ENCODE data around the gene HEBP2. TPM values are rescaled to one million over a fixed set of nuclear protein-coding genes. Genes with fewer than 3 reads are reported as not detected.

Gene HEBP2
- total RNA-seq, 1 donor from 2014 or later = 40.5 TPM

GRCh38 chr6:138421089-138421488, 17.1 kb downstream of the HEBP2 start:
- TF ChIP-seq, protein P1, sequence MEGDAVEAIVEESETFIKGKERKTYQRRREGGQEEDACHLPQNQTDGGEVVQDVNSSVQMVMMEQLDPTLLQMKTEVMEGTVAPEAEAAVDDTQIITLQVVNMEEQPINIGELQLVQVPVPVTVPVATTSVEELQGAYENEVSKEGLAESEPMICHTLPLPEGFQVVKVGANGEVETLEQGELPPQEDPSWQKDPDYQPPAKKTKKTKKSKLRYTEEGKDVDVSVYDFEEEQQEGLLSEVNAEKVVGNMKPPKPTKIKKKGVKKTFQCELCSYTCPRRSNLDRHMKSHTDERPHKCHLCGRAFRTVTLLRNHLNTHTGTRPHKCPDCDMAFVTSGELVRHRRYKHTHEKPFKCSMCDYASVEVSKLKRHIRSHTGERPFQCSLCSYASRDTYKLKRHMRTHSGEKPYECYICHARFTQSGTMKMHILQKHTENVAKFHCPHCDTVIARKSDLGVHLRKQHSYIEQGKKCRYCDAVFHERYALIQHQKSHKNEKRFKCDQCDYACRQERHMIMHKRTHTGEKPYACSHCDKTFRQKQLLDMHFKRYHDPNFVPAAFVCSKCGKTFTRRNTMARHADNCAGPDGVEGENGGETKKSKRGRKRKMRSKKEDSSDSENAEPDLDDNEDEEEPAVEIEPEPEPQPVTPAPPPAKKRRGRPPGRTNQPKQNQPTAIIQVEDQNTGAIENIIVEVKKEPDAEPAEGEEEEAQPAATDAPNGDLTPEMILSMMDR (IDR thresholded peaks at IDR 0.05; ENCODE audit: insufficient read depth, low read depth, low read length) = no peak
- no peak for TF ChIP-seq EZH2 (IDR thresholded peaks at IDR 0.05; ENCODE audit: insufficient read depth, low read length)
- Histone ChIP-seq H3K9me3 (ENCODE audit: insufficient read depth, low read depth, low read length) (no peaks in the 10 kb centered on the region), H3K4me1 (ENCODE audit: insufficient read depth, low read length) (no peaks in the 10 kb centered on the region), H3K79me2 (ENCODE audit: insufficient read depth, low read length) (no peaks in the 10 kb centered on the region), H3K9ac (ENCODE audit: low read length) (no peak overlapping the region), H4K20me1 (ENCODE audit: insufficient read depth, low read length) (no peaks in the 10 kb centered on the region), H3K4me2 (ENCODE audit: low read length) (no peak overlapping the region), H3K27me3 (ENCODE audit: insufficient read depth, low read length) (no peaks in the 10 kb centered on the region), H2AFZ (ENCODE audit: low read depth, low read length) (no peak overlapping the region), H3K27ac (ENCODE audit: low read depth, low read length) (no peak overlapping the region), H3K4me3 (ENCODE audit: insufficient read depth, low read depth, low read length) (no peak overlapping the region), H3K36me3 (ENCODE audit: insufficient read depth, low read length) (peaks cover 4% of the 10 kb centered on the region)
- no peak for FAIRE-seq
- no peak overlapping the region for H3K27ac Mint-ChIP-seq (ENCODE audit: unreplicated experiment)
- no peaks in the 10 kb centered on the region for H3K9me3 Mint-ChIP-seq (ENCODE audit: unreplicated experiment)
- no peaks in the 10 kb centered on the region for H3K27me3 Mint-ChIP-seq (ENCODE audit: low read depth, unreplicated experiment)
- H3K36me3 Mint-ChIP-seq (ENCODE audit: low read depth, unreplicated experiment) = peaks cover 5% of the 10 kb centered on the region
- H3K4me1 Mint-ChIP-seq (ENCODE audit: low read depth, unreplicated experiment) = no peaks in the 10 kb centered on the region
- no peak overlapping the region for H3K4me3 Mint-ChIP-seq (ENCODE audit: unreplicated experiment)
- no peak for DNase-seq (ENCODE audit: low read depth)

GRCh38 chr6:138421608-138422007, 17.6 kb downstream of the HEBP2 start:
- Mint-ChIP-seq H3K27ac (ENCODE audit: unreplicated experiment) (no peak overlapping the region), H3K27me3 (ENCODE audit: low read depth, unreplicated experiment) (no peaks in the 10 kb centered on the region), H3K36me3 (ENCODE audit: low read depth, unreplicated experiment) (peaks cover 5% of the 10 kb centered on the region), H3K4me1 (ENCODE audit: low read depth, unreplicated experiment) (no peaks in the 10 kb centered on the region), H3K4me3 (ENCODE audit: unreplicated experiment) (no peak overlapping the region), H3K9me3 (ENCODE audit: unreplicated experiment) (no peaks in the 10 kb centered on the region)
- peaks cover 4% of the 10 kb centered on the region for H3K36me3 ChIP-seq (ENCODE audit: insufficient read depth, low read length)
- no peaks in the 10 kb centered on the region for H3K27me3 ChIP-seq (ENCODE audit: insufficient read depth, low read length)
- H3K79me2 ChIP-seq (ENCODE audit: insufficient read depth, low read length) = no peaks in the 10 kb centered on the region
- H3K4me3 ChIP-seq (ENCODE audit: insufficient read depth, low read depth, low read length) = no peak overlapping the region
- H3K9me3 ChIP-seq (ENCODE audit: insufficient read depth, low read depth, low read length) = no peaks in the 10 kb centered on the region
- H3K4me2 ChIP-seq (ENCODE audit: low read length) = no peak overlapping the region
- H3K9ac ChIP-seq (ENCODE audit: low read length) = no peak overlapping the region
- FAIRE-seq (no peak), DNase-seq (ENCODE audit: low read depth) (no peak)
- H3K27ac ChIP-seq (ENCODE audit: low read depth, low read length) = no peak overlapping the region
- TF ChIP-seq, protein P1 (IDR thresholded peaks at IDR 0.05; ENCODE audit: insufficient read depth, low read depth, low read length) = no peak
- no peak for TF ChIP-seq EZH2 (IDR thresholded peaks at IDR 0.05; ENCODE audit: insufficient read depth, low read length)
- no peaks in the 10 kb centered on the region for H3K4me1 ChIP-seq (ENCODE audit: insufficient read depth, low read length)
- no peaks in the 10 kb centered on the region for H4K20me1 ChIP-seq (ENCODE audit: insufficient read depth, low read length)
- H2AFZ ChIP-seq (ENCODE audit: low read depth, low read length) = no peak overlapping the region

DNA sequence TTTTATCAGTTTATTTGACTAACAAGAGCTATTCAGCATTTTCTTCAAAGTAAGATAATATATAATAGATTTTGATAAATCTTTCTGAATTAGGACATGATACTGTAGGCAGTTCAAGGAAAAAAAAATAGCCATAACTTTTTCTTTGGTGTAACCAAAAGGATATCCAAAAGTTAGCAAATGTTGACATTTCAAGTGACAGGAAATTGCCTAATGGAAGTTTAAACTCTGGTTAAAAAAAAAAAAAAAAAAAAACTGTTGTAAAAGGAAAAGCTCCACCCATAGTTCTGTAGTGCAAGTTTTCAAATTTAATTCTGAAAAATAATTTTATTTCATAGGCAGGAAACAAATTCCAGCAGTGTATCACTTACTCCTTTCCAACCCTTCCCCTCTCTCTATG, 18.8 kb downstream of the HEBP2 start:
- Histone ChIP-seq H3K4me3 (ENCODE audit: insufficient read depth, low read depth, low read length) (no peak overlapping the region), H2AFZ (ENCODE audit: low read depth, low read length) (no peak overlapping the region), H3K27me3 (ENCODE audit: insufficient read depth, low read length) (no peaks in the 10 kb centered on the region), H3K27ac (ENCODE audit: low read depth, low read length) (no peak overlapping the region), H3K36me3 (ENCODE audit: insufficient read depth, low read length) (peaks cover 4% of the 10 kb centered on the region), H4K20me1 (ENCODE audit: insufficient read depth, low read length) (no peaks in the 10 kb centered on the region), H3K4me1 (ENCODE audit: insufficient read depth, low read length) (no peaks in the 10 kb centered on the region), H3K9ac (ENCODE audit: low read length) (no peak overlapping the region), H3K9me3 (ENCODE audit: insufficient read depth, low read depth, low read length) (no peaks in the 10 kb centered on the region), H3K4me2 (ENCODE audit: low read length) (no peak overlapping the region), H3K79me2 (ENCODE audit: insufficient read depth, low read length) (no peaks in the 10 kb centered on the region)
- no peak for TF ChIP-seq EZH2 (IDR thresholded peaks at IDR 0.05; ENCODE audit: insufficient read depth, low read length)
- TF ChIP-seq, protein P1 (IDR thresholded peaks at IDR 0.05; ENCODE audit: insufficient read depth, low read depth, low read length) = no peak
- FAIRE-seq (no peak), DNase-seq (ENCODE audit: low read depth) (no peak)
- Mint-ChIP-seq H3K9me3 (ENCODE audit: unreplicated experiment) (no peaks in the 10 kb centered on the region), H3K27ac (ENCODE audit: unreplicated experiment) (no peak overlapping the region), H3K36me3 (ENCODE audit: low read depth, unreplicated experiment) (peaks cover 5% of the 10 kb centered on the region), H3K4me3 (ENCODE audit: unreplicated experiment) (no peak overlapping the region), H3K27me3 (ENCODE audit: low read depth, unreplicated experiment) (no peaks in the 10 kb centered on the region), H3K4me1 (ENCODE audit: low read depth, unreplicated experiment) (no peaks in the 10 kb centered on the region)

All from astrocyte (in vitro differentiated cells and primary cell).